Neural cell (in vitro differentiated cells): ENCODE data around the gene IFT43. TPM values are rescaled to one million over a fixed set of nuclear protein-coding genes. Genes with fewer than 3 reads are reported as not detected.
"Not testable (repeated sequence)": the region's sequence is repeated elsewhere in the genome, so short reads cannot be mapped to it uniquely, and the experiment has no call there.

Experiments used
- H2AFZ ChIP-seq: fragments of 200-600, 300-800 bp; sonication (generic), shearing (Covaris generic); 2 replicates; pipeline ENCODE4 v1.6.0; 2014; ENCODE audit warnings: low read depth, mild to moderate bottlenecking, antibody characterized with exemption, low read length, moderate library complexity
- H3F3A ChIP-seq: fragments of 200-600 bp; shearing (Covaris generic); 2 replicates; pipeline ENCODE4 v1.6.1; 2016; ENCODE audit warnings: mild to moderate bottlenecking, moderate library complexity, mixed read lengths, antibody characterized with exemption, low read length; ENCODE audit not compliant: insufficient read depth, poor library complexity, severe bottlenecking
- H3K27ac ChIP-seq: fragments of 200-600, 300-800 bp; sonication (generic), shearing (Covaris generic); 2 replicates; pipeline ENCODE4 v1.5.1; 2014; ENCODE audit warnings: mild to moderate bottlenecking, low read length, moderate library complexity
- H3K27me3 ChIP-seq: fragments of 300-800, 200-600 bp; sonication (generic), shearing (Covaris generic); 2 replicates; pipeline ENCODE4 v1.6.0; 2014; ENCODE audit warnings: mild to moderate bottlenecking, low read depth, low read length, moderate library complexity; ENCODE audit not compliant: insufficient read depth
- H3K36me3 ChIP-seq: fragments of 300-800, 200-600 bp; sonication (generic), shearing (Covaris generic); 2 replicates; pipeline ENCODE4 v1.5.1; 2014; ENCODE audit warnings: mild to moderate bottlenecking, antibody characterized with exemption, low read length, moderate library complexity; ENCODE audit not compliant: insufficient read depth
- H3K4me2 ChIP-seq: fragments of 300-800, 200-600 bp; sonication (generic), shearing (Covaris generic); 2 replicates; pipeline ENCODE4 v1.6.0; 2014; ENCODE audit warnings: mild to moderate bottlenecking, low read length
- H3K4me3 ChIP-seq: fragments of 300-800, 200-600 bp; sonication (generic), shearing (Covaris generic); 2 replicates; pipeline ENCODE4 v1.5.1; 2014; ENCODE audit warnings: mild to moderate bottlenecking, low read length, moderate library complexity
- H3K79me2 ChIP-seq: fragments of 200-600 bp; shearing (Covaris generic); replicated peaks from 2 replicates; pipeline ENCODE4 v1.6.0; 2014; ENCODE audit warnings: mild to moderate bottlenecking, low read length, moderate library complexity; ENCODE audit not compliant: insufficient read depth
- H3K9ac ChIP-seq: fragments of 300-800, 200-600 bp; sonication (generic), shearing (Covaris generic); 2 replicates; pipeline ENCODE4 v1.6.1; 2016; ENCODE audit warnings: mild to moderate bottlenecking, low read length, mixed read lengths
- H3K9me2 ChIP-seq: fragments of 200-600 bp; shearing (Covaris generic); 2 replicates; pipeline ENCODE4 v1.6.1; 2016; ENCODE audit warnings: mild to moderate bottlenecking, low read length, mixed read lengths; ENCODE audit not compliant: insufficient read depth
- H3K9me3 ChIP-seq: fragments of 200-600, 300-800 bp; sonication (generic), shearing (Covaris generic); 2 replicates; pipeline ENCODE4 v1.6.1; 2016; ENCODE audit warnings: mild to moderate bottlenecking, mixed run types, low read length, moderate library complexity, mixed read lengths
- H4K20me1 ChIP-seq: fragments of 200-600 bp; shearing (Covaris generic); 2 replicates; pipeline ENCODE4 v1.6.1; 2016; ENCODE audit warnings: mild to moderate bottlenecking, mixed run types; ENCODE audit not compliant: insufficient read depth
- CTCF ChIP-seq: fragments of 450-650 bp; IDR thresholded peaks from 2 replicates; pipeline ENCODE4 v1.5.1; 2014; ENCODE audit warnings: antibody characterized with exemption, mild to moderate bottlenecking, moderate library complexity; ENCODE audit not compliant: poor library complexity, severe bottlenecking
- EP300 ChIP-seq: fragments of 450-650 bp; conservative IDR thresholded peaks from 2 replicates; pipeline ENCODE4 v1.6.1; 2014; ENCODE audit warnings: antibody characterized with exemption, mild to moderate bottlenecking, moderate library complexity; ENCODE audit not compliant: poor library complexity, severe bottlenecking
- EZH2 ChIP-seq: fragments of 200-600, 300-800 bp; shearing (Covaris generic), sonication (generic); IDR thresholded peaks from 2 replicates; pipeline ENCODE4 v1.6.1; 2014; ENCODE audit warnings: antibody characterized with exemption, low read length, borderline replicate concordance, mild to moderate bottlenecking; ENCODE audit not compliant: insufficient read depth, poor library complexity, severe bottlenecking
- MXI1 ChIP-seq: fragments of 450-650 bp; conservative IDR thresholded peaks from 2 replicates; pipeline ENCODE4 v1.6.1; 2014; ENCODE audit warnings: antibody characterized with exemption, mild to moderate bottlenecking; ENCODE audit not compliant: poor library complexity, severe bottlenecking
- POLR2AphosphoS5 ChIP-seq: IDR thresholded peaks from 2 replicates; pipeline ENCODE4 v1.6.1; 2012
- RAD21 ChIP-seq: fragments of 450-650 bp; conservative IDR thresholded peaks from 2 replicates; pipeline ENCODE4 v1.6.1; 2014; ENCODE audit warnings: antibody characterized with exemption, mild to moderate bottlenecking, moderate library complexity
- SMC3 ChIP-seq: fragments of 450-650 bp; conservative IDR thresholded peaks from 2 replicates; pipeline ENCODE4 v1.6.1; 2014; ENCODE audit warnings: antibody characterized with exemption, mild to moderate bottlenecking, moderate library complexity; ENCODE audit not compliant: poor library complexity
- TAF1 ChIP-seq: IDR thresholded peaks from 2 replicates; pipeline ENCODE4 v1.6.1; 2012; ENCODE audit warnings: low read depth
- polyA plus RNA-seq: library from polyadenylated mRNA; depleted of rRNA; stranded (reverse); fragments of >200 nt; gene quantifications from 2 replicates; pipeline ENCODE4 v1.2.3, GENCODE V29; 2014
- TF ChIP-seq, protein P1 (sequence below): IDR thresholded peaks from 2 replicates; pipeline ENCODE4 v1.6.1; 2012; ENCODE audit warnings: borderline replicate concordance

IFT43 gene
- polyA plus RNA-seq, 1 donor from 2014 or later, result 102 TPM

DNA sequence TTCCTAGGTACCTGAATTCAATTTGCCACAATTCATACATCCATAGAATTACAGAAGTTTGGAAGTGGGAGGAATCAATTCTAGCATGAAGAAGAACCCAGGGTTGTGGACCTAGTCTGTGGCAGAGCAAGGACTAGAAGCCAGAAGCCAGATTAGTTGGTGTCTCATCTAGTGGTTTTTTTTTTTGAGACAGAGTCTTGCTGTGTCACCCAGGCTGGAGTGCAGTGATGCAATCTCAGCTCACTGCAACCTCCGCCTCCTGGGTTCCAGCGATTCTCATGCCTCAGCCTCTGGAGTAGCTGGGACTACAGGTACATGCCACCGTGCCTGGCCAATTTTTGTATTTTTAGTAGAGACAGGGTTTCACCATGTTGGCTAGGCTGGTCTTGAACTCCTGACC is 24.1 kb downstream of the IFT43 start:
- H2AFZ ChIP-seq, H4K20me1 ChIP-seq, H3K4me3 ChIP-seq, H3K79me2 ChIP-seq, H3K9ac ChIP-seq, H3F3A ChIP-seq, H3K9me2 ChIP-seq, H3K27me3 ChIP-seq, H3K4me2 ChIP-seq, H3K9me3 ChIP-seq, H3K27ac ChIP-seq: not testable (repeated sequence)
- H3K36me3 ChIP-seq, result peaks cover 14% of the 10 kb centered on the region

- Histone ChIP-seq H3K4me2 (no peak overlapping the region), H3K9me3 (no peaks in the 10 kb centered on the region), H3K27me3 (no peaks in the 10 kb centered on the region), H2AFZ (no peak overlapping the region), H3K9me2 (no peaks in the 10 kb centered on the region), H3K27ac (no peak overlapping the region), H3F3A (no peaks in the 10 kb centered on the region), H4K20me1 (no peaks in the 10 kb centered on the region), H3K9ac (no peak overlapping the region), H3K36me3 (peaks cover 7% of the 10 kb centered on the region), H3K4me3 (no peak overlapping the region), H3K79me2 (peaks cover 3% of the 10 kb centered on the region)
- TF ChIP-seq CTCF (no peak), EP300 (no peak), TAF1 (no peak), SMC3 (no peak), RAD21 (no peak), POLR2AphosphoS5 (no peak), MXI1 (no peak), EZH2 (no peak)
- TF ChIP-seq, protein P1, sequence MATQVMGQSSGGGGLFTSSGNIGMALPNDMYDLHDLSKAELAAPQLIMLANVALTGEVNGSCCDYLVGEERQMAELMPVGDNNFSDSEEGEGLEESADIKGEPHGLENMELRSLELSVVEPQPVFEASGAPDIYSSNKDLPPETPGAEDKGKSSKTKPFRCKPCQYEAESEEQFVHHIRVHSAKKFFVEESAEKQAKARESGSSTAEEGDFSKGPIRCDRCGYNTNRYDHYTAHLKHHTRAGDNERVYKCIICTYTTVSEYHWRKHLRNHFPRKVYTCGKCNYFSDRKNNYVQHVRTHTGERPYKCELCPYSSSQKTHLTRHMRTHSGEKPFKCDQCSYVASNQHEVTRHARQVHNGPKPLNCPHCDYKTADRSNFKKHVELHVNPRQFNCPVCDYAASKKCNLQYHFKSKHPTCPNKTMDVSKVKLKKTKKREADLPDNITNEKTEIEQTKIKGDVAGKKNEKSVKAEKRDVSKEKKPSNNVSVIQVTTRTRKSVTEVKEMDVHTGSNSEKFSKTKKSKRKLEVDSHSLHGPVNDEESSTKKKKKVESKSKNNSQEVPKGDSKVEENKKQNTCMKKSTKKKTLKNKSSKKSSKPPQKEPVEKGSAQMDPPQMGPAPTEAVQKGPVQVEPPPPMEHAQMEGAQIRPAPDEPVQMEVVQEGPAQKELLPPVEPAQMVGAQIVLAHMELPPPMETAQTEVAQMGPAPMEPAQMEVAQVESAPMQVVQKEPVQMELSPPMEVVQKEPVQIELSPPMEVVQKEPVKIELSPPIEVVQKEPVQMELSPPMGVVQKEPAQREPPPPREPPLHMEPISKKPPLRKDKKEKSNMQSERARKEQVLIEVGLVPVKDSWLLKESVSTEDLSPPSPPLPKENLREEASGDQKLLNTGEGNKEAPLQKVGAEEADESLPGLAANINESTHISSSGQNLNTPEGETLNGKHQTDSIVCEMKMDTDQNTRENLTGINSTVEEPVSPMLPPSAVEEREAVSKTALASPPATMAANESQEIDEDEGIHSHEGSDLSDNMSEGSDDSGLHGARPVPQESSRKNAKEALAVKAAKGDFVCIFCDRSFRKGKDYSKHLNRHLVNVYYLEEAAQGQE, result no peak
Observed at GRCh38 chr14:76011930-76012329, 26.4 kb downstream of the IFT43 start.

- TF ChIP-seq, protein P1, result no peak
- TF ChIP-seq SMC3, result no peak
- no peak for TF ChIP-seq EZH2
- no peak for TF ChIP-seq MXI1
- no peak for TF ChIP-seq POLR2AphosphoS5
- no peak for TF ChIP-seq RAD21
- TF ChIP-seq TAF1, result no peak
- no peak for TF ChIP-seq EP300
- no peak for TF ChIP-seq CTCF
- H3K27ac ChIP-seq, result no peak overlapping the region
Observed at GRCh38 chr14:76012354-76012753, 26.8 kb downstream of the IFT43 start.

More at GRCh38 chr14:76012354-76012753, 26.8 kb downstream of the IFT43 start:
- no peaks in the 10 kb centered on the region for H3K27me3 ChIP-seq
- H3K36me3 ChIP-seq, result peaks cover 3% of the 10 kb centered on the region
- no peaks in the 10 kb centered on the region for H4K20me1 ChIP-seq
- no peak overlapping the region for H3K9ac ChIP-seq
- H3K9me2 ChIP-seq, result no peaks in the 10 kb centered on the region
- H3K4me3 ChIP-seq, result no peak overlapping the region
- H2AFZ ChIP-seq, result no peak overlapping the region
- H3F3A ChIP-seq, result no peaks in the 10 kb centered on the region
- peaks cover 3% of the 10 kb centered on the region for H3K79me2 ChIP-seq
- H3K9me3 ChIP-seq, result no peaks in the 10 kb centered on the region
- no peak overlapping the region for H3K4me2 ChIP-seq
